HG02571 (cell line): ENCODE measurements around the gene KLHL18.
"Not testable (repeated sequence)": the region's sequence is repeated elsewhere in the genome, so short reads cannot be mapped to it uniquely, and the experiment has no call there.

Experiments used
- ATAC-seq: cut with Tn5 transposase; IDR thresholded peaks from one replicate; pipeline ENCODE4 v1.9.1; 2021; ENCODE audit warnings: mild to moderate bottlenecking, moderate library complexity; ENCODE audit not compliant: unreplicated experiment

The KLHL18 gene

GRCh38 chr3:47356201-47356600, 73.5 kb downstream of the KLHL18 start:
- ATAC-seq = no peak

- ATAC-seq = no peak
These were observed 76.6 kb downstream of the KLHL18 start for GRCh38 chr3:47359323-47359722.

DNA sequence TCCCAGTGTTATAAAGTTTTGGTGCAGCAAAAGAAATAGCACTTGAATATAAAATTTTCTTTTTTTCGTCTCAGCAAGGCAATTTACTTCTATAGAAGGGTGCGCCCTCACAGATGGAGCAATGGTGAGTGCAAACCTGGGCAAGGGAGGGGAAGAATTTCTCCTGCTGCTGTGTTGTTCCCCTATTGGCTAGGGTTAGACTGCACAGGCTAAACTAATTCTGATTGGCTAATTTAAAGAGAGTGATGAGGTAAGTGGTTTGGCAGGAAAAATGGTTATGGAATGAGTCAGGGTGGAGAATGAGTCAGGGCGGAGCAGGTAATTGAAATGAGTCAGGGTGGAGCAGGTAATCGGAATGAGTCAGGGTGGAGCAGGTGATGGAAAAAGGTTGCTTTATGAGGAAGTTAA, 77.4 kb downstream of the KLHL18 start:
- not testable (repeated sequence) for ATAC-seq

GRCh38 chr3:47362701-47363100, 80.0 kb downstream of the KLHL18 start:
- no peak for ATAC-seq

- ATAC-seq = no peak
These were observed 82.7 kb downstream of the KLHL18 start for GRCh38 chr3:47365213-47366153.

DNA sequence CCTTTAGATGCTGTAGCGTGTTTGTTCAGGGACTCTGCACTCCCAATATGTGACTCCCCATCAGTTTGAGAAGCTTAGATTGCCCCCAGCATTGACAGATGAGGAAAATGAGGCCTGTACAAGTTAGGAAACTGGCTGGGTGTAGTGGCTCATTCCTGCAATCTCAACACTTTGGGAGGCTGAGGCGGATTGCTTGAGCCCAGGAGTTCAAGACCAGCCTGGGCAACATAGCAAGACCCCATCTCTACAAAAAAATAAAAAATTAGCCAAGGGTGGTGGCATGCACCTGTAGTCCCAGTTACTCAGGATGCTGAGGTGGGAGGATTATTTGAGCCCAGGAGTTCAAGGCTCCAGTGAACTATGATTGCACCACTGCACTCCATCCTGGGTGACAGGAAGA, 84.1 kb downstream of the KLHL18 start:
- ATAC-seq = no peak

DNA sequence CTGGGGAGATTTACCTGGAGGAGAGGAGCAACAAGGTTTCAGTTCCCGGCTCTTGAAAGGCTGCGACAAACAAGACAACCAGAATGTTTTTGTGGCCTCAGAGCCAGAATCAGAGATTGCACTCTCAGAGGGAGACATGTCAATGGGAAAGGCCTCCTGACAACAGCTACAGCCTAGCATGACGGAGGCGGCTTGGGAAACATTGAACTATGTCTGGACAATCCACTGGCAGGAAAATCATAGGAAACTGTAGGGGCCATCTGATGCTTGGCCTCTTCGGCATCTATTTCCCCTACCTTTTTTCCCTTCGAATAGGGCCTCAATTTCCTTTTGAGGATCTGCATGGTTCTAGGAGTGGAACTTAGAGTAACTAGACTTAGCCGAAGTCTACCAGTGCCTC, 84.9 kb downstream of the KLHL18 start:
- no peak for ATAC-seq

GRCh38 chr3:47370020-47370419, 87.3 kb downstream of the KLHL18 start:
- not testable (repeated sequence) for ATAC-seq

DNA sequence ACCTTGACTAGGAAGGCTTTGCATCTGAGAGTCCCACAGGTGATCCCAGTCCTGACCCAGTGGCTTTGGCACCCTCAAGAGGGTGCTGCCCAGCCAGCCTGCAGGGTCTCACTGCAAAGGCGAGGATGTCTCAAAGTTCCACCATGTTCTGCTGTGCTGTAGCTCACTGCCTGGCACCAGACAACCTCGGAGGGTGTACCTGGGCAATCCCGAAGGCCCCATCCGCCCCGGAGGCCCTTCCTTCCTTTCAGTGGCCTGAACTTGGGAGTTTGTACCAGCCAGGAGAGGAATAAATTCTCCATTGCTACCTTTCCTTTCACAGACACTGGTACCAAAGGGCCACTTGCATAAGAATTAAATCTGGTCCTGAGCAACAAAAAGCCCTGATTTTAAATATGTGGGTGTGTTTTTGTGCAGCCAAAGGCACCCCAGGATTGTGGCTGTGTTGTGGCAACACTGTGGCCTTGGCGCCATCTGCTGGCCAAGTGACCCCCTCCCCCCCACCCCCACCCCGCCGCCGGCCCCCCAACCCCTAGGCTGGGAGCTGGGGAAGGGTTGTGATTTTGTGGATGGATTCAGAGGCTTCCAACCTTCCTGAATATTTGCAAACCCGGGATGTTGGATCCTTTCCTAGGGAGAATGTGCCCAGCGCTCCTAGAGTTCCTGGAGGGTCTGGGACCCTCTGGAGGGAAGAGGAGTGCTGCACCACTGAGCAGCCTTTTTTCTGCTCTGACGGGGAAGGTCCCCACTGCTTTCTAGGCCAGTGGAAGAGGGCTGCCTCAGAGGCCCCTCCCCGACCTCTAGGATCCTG, 88.3 kb downstream of the KLHL18 start:
- ATAC-seq = no peak

DNA sequence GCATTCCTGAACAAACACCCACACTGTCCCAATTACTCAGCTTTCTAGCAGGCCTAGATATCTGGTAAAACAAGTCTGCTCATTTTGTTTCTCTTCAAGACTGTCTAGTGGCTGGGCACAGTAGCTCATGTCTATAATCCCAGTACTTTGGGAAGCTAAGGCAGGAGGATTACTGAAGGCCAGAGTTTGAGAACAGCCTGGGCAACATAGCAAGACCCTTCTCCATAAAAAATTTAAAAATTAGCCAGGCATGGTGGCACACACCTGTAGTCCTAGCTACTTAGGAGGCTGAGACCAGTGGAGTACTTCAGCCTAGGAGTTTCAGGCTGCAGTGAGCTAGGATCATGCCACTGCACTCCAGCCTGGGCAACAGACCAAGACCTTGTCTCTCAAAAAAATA, 91.8 kb downstream of the KLHL18 start:
- no peak for ATAC-seq

DNA sequence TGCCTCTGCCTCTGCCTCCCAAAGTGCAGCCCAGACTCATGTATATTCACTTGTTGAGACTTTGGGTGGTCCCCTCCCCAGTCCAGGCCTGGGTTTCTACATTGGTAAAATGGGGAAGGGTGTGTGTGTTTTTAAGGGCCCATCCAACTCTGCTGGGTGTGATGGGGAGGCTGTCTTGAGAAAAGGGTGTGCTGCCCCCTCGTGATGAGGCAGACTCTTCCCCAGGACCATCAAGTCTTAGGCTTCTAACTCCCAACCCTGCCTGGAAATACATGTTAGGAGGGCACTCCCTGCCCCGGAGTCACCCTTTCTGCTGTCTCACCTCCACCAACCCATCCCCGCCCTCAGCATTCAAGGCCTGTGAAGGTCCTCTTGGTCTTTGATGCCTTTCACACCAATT, 93.6 kb downstream of the KLHL18 start:
- no peak for ATAC-seq

DNA sequence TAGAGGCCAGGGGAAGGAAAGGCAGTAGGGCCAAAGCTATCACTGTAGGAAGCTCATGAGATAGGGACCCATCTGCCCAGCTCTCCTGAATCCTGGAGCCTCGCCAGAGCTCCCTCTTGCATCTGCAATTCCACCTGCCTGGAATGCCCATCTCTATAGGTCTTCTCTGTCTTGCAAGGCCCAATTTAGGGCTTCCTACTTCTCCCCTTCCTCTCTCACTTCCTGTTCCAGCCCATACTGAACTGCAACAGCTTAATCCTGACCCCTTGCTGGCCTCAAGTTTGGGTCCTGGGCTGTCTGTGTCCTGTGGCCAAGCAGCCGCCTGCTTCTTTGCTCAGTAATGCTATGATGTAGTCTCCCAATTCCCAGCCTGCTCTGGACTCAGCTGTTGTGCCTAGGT, 94.4 kb downstream of the KLHL18 start:
- ATAC-seq = no peak

DNA sequence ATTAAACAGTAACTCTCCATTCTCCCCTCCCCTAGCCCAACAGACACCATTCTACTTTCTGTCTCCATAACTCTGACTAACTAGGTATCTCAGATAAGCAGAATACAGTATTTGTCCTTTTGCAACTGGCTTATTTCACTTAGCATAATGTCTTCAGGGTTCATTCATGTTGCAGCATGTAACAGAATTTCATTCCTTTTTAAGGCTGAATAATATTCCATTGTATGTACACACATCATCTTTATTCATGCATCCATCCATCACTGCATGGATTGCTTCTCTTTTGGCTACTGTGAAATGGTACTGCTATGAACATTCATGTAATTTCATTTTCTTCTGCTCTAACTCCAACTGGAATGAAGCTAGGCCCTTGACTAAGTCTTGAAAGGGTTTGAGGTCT, 96.1 kb downstream of the KLHL18 start:
- no peak for ATAC-seq

DNA sequence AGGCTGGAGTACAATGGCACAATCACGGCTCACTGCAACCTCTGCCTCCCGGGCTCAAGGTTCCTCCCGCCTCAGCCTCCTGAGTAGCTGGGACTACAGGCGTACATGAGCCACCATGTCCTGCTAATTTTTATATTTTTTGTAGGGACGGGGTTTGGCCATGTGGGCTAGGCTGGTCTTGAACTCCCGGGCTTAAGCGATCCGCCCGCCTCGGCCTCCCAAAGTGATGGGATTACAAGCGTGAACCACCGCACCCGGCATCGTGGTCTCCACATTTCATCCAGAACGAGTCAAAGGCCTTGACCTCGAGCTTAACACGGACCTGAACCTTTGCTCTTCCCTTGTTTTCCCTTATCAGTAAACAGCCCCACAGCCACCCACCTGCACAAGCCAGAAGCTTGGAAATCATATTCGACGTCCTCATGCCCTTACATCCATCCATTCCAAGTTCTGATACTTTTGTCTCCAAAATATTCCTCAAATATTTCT, 96.7 kb downstream of the KLHL18 start:
- ATAC-seq = no peak

DNA sequence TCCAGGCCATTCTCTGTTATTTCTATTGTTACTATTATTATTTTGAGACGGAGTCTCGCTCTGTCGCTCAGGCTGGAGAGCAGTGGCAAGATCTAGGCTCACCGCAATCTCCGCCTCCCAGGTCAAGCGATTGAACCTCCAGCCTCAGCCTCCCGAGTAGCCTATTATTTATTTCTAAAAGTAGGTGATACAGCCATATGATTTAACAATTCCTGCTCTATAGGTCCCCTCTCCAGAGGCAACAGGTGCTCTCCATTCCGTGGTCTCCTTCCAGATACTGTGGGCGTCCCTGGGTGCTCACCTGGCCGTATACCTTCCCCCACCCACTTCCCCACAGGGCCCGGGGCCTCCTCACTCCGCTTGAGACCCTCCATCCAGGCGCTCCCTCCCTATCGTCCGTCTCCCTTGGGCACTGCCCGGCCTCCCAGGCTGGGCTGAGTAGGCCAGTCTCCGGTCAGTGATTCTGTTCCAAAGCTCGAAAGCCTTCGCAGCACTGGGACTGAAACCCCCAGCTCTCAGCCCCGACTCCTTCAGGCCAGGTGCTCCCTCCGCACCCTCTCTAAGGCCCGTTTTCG, 97.4 kb downstream of the KLHL18 start:
- ATAC-seq = peak; percentile 10

GRCh38 chr3:47380601-47381316, 98.0 kb downstream of the KLHL18 start, which contains the start of gene PTPN23:
Gene PTPN23, plus strand, starts transcription at chr3:47381021. Its CDS starts 76 bp downstream, at chr3:47381097.
- peak; percentile 80 for ATAC-seq

GRCh38 chr3:47381317-47382157, 98.8 kb downstream of the KLHL18 start:
- peak; percentile 53 for ATAC-seq

DNA sequence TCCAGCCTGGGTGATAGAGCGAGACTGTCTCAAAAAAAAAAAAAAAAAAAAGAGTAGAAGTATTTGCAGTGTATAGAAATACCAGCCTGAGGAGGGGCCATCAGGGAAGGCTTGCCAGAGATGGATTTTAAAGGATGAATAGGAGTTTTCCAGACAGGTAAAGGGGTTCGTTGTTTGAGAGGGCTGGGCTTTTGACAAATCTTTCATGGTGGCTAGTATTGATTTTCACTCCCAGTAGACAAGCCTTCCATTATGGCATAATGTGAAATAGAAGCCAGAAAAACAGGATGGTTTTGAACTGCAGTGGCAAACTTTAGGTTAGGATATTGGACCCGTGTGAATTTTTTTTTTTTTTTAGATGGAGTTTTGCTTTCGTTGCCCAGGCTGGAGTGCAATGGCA, 101.7 kb downstream of the KLHL18 start:
- ATAC-seq = no peak

GRCh38 chr3:47385007-47385406, 102.3 kb downstream of the KLHL18 start:
- ATAC-seq = no peak

GRCh38 chr3:47385796-47386195, 103.1 kb downstream of the KLHL18 start:
- no peak for ATAC-seq
